GM23248 (cell line): ENCODE results near the gene CASZ1. TPM values are rescaled to one million over a fixed set of nuclear protein-coding genes. Genes with fewer than 3 reads are reported as not detected.

ENCODE experiments used
- DNase-seq: peaks from one replicate; pipeline ENCODE4 v3.0.0-alpha.2; 2015
- H2AFZ ChIP-seq: fragments of 200-600 bp; sonication (generic); 2 replicates; pipeline ENCODE4 v1.6.1; 2016; ENCODE audit warnings: antibody characterized with exemption
- H3F3A ChIP-seq: fragments of 200-600 bp; sonication (generic); 2 replicates; pipeline ENCODE4 v1.6.1; 2016; ENCODE audit warnings: mild to moderate bottlenecking, antibody characterized with exemption, mixed run types; ENCODE audit not compliant: insufficient read depth
- H3K27ac ChIP-seq: fragments of 200-600 bp; sonication (generic); 2 replicates; pipeline ENCODE4 v1.5.1; 2016; ENCODE audit warnings: mild to moderate bottlenecking
- H3K27me3 ChIP-seq: fragments of 200-600 bp; sonication (generic); replicated peaks from 2 replicates; pipeline ENCODE4 v1.6.1; 2016; ENCODE audit warnings: mild to moderate bottlenecking; ENCODE audit not compliant: insufficient read depth
- H3K36me3 ChIP-seq: fragments of 200-600 bp; sonication (generic); 2 replicates; pipeline ENCODE4 v1.6.1; 2016; ENCODE audit warnings: low read depth, mild to moderate bottlenecking
- H3K4me1 ChIP-seq: fragments of 200-600 bp; sonication (generic); 2 replicates; pipeline ENCODE4 v1.6.1; 2016; ENCODE audit warnings: mild to moderate bottlenecking; ENCODE audit not compliant: insufficient read depth
- H3K4me2 ChIP-seq: fragments of 200-600 bp; sonication (generic); one replicate; pipeline ENCODE4 v1.6.1; 2016; ENCODE audit warnings: mild to moderate bottlenecking; ENCODE audit not compliant: unreplicated experiment
- H3K4me3 ChIP-seq: fragments of 200-600 bp; sonication (generic); 2 replicates; pipeline ENCODE4 v1.5.1; 2016; ENCODE audit warnings: mild to moderate bottlenecking
- H3K79me2 ChIP-seq: fragments of 200-600 bp; sonication (generic); 2 replicates; pipeline ENCODE4 v1.6.1; 2016; ENCODE audit warnings: mild to moderate bottlenecking; ENCODE audit not compliant: insufficient read depth
- H3K9ac ChIP-seq: fragments of 200-600 bp; sonication (generic); 2 replicates; pipeline ENCODE4 v1.6.1; 2016; ENCODE audit warnings: mild to moderate bottlenecking
- H3K9me2 ChIP-seq: fragments of 200-600 bp; sonication (generic); 2 replicates; pipeline ENCODE4 v1.6.1; 2016; ENCODE audit warnings: mixed run types, mild to moderate bottlenecking, moderate library complexity; ENCODE audit not compliant: insufficient read depth
- H3K9me3 ChIP-seq: fragments of 200-600 bp; sonication (generic); one replicate; pipeline ENCODE4 v1.6.1; 2017; ENCODE audit warnings: low read depth
- H4K20me1 ChIP-seq: fragments of 200-600 bp; sonication (generic); 2 replicates; pipeline ENCODE4 v1.6.0; 2016; ENCODE audit not compliant: insufficient read depth
- EZH2 ChIP-seq: fragments of 200-600 bp; sonication (generic); IDR thresholded peaks from 2 replicates; pipeline ENCODE4 v1.6.1; 2018; ENCODE audit warnings: antibody characterized with exemption, mild to moderate bottlenecking; ENCODE audit not compliant: insufficient read depth, poor library complexity, severe bottlenecking
- EZH2phosphoT487 ChIP-seq: fragments of 200-600 bp; sonication (generic); IDR thresholded peaks from 2 replicates; pipeline ENCODE4 v1.6.1; 2018; ENCODE audit warnings: antibody characterized with exemption, moderate library complexity, mild to moderate bottlenecking, low read depth; ENCODE audit not compliant: insufficient read depth
- WGBS, 2 experiments: methylation state at CpG; one replicate each; pipeline ENCODE4 v1.1.6; 2015 to 2017; ENCODE audit warnings: low lambda C conversion rate in 2 of 2, low coverage in 1 of 2; ENCODE audit errors: missing lambda C conversion rate in 2 of 2; 5-methylcytosine and 5-hydroxymethylcytosine counted together
- in situ Hi-C: fragments of 300-500 bp; cut with MboI; formaldehyde crosslinking; loops from 2 replicates; pipeline ENCODE4 v1.15.0; 2020
- polyA plus RNA-seq: library from polyadenylated mRNA; unstranded; fragments of >200 nt; fragmentation: Nextera tagmentation; extraction: Ambion mirVana; gene quantifications from 2 replicates; pipeline ENCODE4 v1.2.1, GENCODE V29; 2016
- total RNA-seq: library from RNA; depleted of rRNA; stranded (reverse); fragments of >200 nt; shearing (Covaris generic); gene quantifications from 2 replicates; pipeline ENCODE4 v1.2.3, GENCODE V29; 2014

The CASZ1 gene
- total and polyA plus RNA-seq, 2 experiments from 2014 or later = 0.11 to 0.54 TPM

DNA sequence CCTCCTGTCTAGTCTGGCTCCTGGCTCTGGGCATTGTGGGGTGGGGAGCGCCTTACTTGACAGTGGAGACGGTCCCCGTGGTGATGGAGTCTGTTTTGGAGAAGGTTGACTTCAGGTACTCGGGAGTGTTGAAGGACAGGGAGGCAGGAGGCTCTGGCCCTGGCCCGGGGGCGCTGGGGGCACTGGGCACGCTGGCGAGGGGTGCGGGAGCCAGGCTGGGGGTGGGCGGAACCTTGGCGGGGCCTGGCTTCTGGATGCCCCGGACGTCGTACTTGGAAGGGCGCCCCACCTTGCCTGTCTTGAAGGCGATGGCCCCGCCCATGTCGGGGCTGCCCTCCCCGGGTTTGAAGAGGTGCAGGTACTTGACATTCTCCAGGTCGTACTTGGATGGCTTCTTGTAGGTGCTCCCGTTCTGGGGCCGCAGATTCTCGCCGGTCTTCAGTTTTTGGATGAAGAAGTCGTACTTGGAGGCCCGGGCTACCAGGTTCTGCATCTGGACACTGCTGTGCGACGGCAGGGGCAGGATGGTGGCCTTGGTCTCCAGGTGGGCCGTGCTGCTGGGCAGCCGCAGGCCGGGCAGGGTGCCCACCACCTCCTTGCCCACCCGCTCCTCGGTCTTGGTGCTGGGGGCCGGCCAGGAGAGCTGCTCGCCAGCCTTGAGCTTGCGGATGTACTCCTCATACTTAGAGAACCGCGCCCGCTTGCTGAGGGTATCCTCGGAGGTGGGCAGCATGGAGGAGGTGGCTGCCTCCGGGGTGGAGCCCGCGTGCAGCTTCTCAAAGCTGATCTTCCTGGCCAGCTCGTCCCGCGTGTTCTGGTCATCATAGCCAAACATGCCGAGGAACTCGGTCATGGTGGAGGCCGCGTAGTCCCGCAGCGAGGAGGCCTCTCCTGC lies 136.6 kb downstream of the CASZ1 start:
- Histone ChIP-seq H3K36me3 (no peaks in the 10 kb centered on the region), H2AFZ (no peak overlapping the region), H3K4me3 (no peak overlapping the region), H3K4me2 (no peak overlapping the region), H3K9me2 (no peaks in the 10 kb centered on the region), H3K4me1 (no peaks in the 10 kb centered on the region), H3K27me3 (no peaks in the 10 kb centered on the region), H3K79me2 (no peaks in the 10 kb centered on the region), H3K27ac (no peak overlapping the region), H3K9me3 (no peaks in the 10 kb centered on the region), H3F3A (no peaks in the 10 kb centered on the region), H4K20me1 (no peaks in the 10 kb centered on the region), H3K9ac (no peak overlapping the region)
- 83 to 86% methylated on average over 38 to 52 of the region's 52 CpGs for WGBS, 2 experiments
- in situ Hi-C loops = no loop called here
- TF ChIP-seq EZH2phosphoT487 = no peak
- TF ChIP-seq EZH2 = no peak
- no peak for DNase-seq

DNA sequence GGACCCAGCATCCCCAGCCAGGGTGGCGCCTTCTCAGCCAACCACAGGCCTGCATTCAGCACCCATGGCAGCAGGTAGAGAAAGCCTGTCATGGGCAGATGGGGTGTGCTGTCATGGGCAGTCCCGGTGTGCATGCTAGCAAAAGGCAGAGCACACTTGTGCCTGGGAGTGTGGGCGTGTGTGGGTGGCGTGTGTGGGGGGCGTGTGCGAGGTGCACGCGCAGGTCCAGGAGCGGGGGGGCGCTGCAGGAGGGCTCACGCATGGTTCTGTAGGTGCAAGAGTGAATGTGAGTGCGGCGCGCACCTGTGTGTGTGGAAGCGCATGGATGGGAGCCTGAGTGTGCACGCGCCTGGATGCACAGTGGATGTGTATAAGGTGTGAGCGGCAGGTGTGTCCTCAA lies 137.2 kb downstream of the CASZ1 start:
- Histone ChIP-seq H3K9me2 (no peaks in the 10 kb centered on the region), H3K27me3 (no peaks in the 10 kb centered on the region), H4K20me1 (no peaks in the 10 kb centered on the region), H2AFZ (no peak overlapping the region), H3K4me3 (no peak overlapping the region), H3K9ac (no peak overlapping the region), H3K79me2 (no peaks in the 10 kb centered on the region), H3K9me3 (no peaks in the 10 kb centered on the region), H3F3A (no peaks in the 10 kb centered on the region), H3K36me3 (no peaks in the 10 kb centered on the region), H3K4me1 (no peaks in the 10 kb centered on the region), H3K4me2 (no peak overlapping the region), H3K27ac (no peak overlapping the region)
- in situ Hi-C loops = no loop called here
- DNase-seq = no peak
- WGBS, 2 experiments = 88 to 91% methylated on average over 18 of the region's 18 CpGs
- no peak for TF ChIP-seq EZH2
- TF ChIP-seq EZH2phosphoT487 = no peak

DNA sequence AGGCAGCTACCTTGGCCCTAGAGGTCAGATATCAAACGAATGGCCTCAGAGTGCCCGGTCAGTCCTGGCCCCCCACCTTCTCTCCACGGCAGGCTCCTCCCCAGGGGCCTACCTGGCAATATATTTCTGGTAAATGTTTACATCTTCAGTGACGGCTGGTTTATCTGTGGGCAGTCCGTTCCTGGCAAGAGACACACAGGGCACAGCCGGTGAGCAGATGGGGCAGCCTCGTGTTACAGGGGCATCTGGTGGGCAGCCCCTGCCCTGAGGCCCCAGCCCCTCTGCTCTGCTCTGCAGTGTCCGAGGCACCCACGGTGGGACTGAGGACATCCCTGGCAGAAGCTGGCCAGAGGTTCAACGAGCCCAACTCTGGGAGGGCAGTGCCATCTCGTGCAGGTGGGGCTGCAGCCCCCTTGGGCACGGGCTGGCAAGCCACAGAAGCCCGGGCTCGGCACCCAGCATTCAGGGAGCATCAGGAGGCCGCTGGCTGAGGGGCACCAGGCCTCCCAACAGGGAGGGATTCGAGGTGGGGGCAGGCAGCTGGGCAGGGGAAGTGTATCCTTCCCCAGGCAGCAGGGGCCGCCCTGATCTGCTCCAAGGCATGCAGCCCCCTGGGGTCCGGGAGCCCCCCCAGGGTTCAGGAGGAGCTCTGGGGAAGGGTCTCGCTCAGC lies 137.9 kb downstream of the CASZ1 start:
- H3K9me2 ChIP-seq = no peaks in the 10 kb centered on the region
- H3K4me2 ChIP-seq = no peak overlapping the region
- no peaks in the 10 kb centered on the region for H3K27me3 ChIP-seq
- no peaks in the 10 kb centered on the region for H3K36me3 ChIP-seq
- TF ChIP-seq EZH2 (no peak), EZH2phosphoT487 (no peak)
- no peaks in the 10 kb centered on the region for H3K79me2 ChIP-seq
- H3K4me3 ChIP-seq = no peak overlapping the region
- no peaks in the 10 kb centered on the region for H4K20me1 ChIP-seq
- H2AFZ ChIP-seq = no peak overlapping the region
- H3K9me3 ChIP-seq = no peaks in the 10 kb centered on the region
- 43 to 45% methylated on average over 18 to 19 of the region's 19 CpGs for WGBS, 2 experiments
- no peaks in the 10 kb centered on the region for H3K4me1 ChIP-seq
- H3K27ac ChIP-seq = no peak overlapping the region
- no peak for DNase-seq
- H3K9ac ChIP-seq = no peak overlapping the region
- in situ Hi-C loops = no loop called here
- no peaks in the 10 kb centered on the region for H3F3A ChIP-seq

DNA sequence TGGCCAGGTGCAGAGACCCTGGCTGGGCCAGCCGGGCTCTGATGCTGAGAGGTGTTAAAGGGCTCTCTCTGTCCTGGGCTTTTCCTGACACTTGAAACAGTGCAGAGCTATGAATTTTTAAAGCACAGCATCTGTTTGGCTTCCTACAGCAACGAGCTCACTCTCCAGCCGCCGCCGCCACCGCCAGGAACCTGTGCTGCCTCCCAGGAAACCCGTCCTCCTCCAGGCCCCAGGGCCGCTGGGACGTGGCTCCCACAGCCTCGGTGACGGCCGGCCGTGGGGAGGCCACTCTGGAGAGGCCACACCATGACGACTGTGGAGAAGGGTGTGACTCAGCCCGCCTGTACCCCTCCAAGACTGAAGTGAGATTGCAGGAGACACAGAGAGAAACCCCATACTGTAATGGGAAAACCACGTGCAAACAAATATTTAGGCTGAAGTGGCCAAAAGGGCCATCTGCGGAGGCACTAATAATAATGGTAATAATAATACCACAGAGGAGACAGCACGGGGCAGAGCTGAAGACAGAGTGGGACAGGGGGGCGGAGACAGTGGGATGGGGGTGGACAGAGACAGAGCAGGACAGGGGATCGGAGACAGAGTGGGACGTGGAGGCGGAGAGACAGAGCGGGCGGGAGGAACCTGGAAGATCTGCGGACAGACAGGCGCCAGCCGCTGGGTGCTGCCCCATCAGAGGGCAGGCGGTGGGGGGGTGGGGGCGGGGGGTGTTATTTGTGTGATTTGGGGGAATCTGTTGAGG lies 139.2 kb downstream of the CASZ1 start:
- no peaks in the 10 kb centered on the region for H3K36me3 ChIP-seq
- TF ChIP-seq EZH2 = no peak
- TF ChIP-seq EZH2phosphoT487 = no peak
- H3F3A ChIP-seq = no peaks in the 10 kb centered on the region
- H3K4me3 ChIP-seq = no peak overlapping the region
- H3K79me2 ChIP-seq = no peaks in the 10 kb centered on the region
- no peak overlapping the region for H3K27ac ChIP-seq
- no peaks in the 10 kb centered on the region for H3K4me1 ChIP-seq
- H2AFZ ChIP-seq = no peak overlapping the region
- no peak overlapping the region for H3K4me2 ChIP-seq
- H3K27me3 ChIP-seq = no peaks in the 10 kb centered on the region
- in situ Hi-C loops = no loop called here
- 54 to 59% methylated on average over 20 to 29 of the region's 29 CpGs for WGBS, 2 experiments
- H4K20me1 ChIP-seq = no peaks in the 10 kb centered on the region
- no peak overlapping the region for H3K9ac ChIP-seq
- DNase-seq = peak; percentile 16
- H3K9me2 ChIP-seq = no peaks in the 10 kb centered on the region
- H3K9me3 ChIP-seq = no peaks in the 10 kb centered on the region
